NCI-H2081 (cell line): ENCODE results near the gene SMC1A.
"Not testable (repeated sequence)": the region's sequence is repeated elsewhere in the genome, so short reads cannot be mapped to it uniquely, and the experiment has no call there.

Source experiments
- DNase-seq, 2 experiments: peaks; one replicate each; lab custom pipeline; 2025; lab: John Stamatoyannopoulos, UW

Gene SMC1A

GRCh38 chrX:53422086-53422860 lies at the start of gene SMC1A:
Gene SMC1A (minus strand): TSS chrX:53422654. CDS start chrX:53422600, 54 bp downstream.
- peak; percentile 95 to 97 for DNase-seq

DNA sequence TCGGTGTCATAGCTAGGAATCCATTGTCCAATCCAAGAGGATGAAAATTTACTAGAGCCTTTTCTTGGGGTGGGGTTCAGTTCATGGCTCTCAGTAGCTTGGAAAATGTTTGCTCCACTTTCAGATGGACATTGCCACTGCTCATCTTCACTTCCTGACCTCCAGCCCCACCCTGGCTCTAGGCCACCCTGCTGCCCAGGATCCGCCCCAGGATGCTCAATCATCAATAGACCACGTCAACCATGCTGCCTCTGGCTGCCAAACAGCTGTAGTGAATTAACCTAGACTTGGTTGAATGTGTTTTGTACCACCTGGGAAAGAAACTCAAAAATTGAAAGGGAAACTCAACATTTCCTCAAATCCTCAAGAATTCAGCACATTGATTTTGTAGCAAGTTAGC lies 48.9 kb upstream of the SMC1A start:
- no peak for DNase-seq

GRCh38 chrX:53468659-53469058 lies 46.2 kb upstream of the SMC1A start:
- DNase-seq: not testable (repeated sequence)

- no peak for DNase-seq
These were observed 35.6 kb upstream of the SMC1A start for GRCh38 chrX:53458082-53458481.

GRCh38 chrX:53456254-53456653 lies 33.8 kb upstream of the SMC1A start:
- no peak for DNase-seq

- no peak for DNase-seq
These were observed 30.4 kb upstream of the SMC1A start for GRCh38 chrX:53452812-53453211.

- no peak for DNase-seq
These were observed 27.2 kb upstream of the SMC1A start for GRCh38 chrX:53449632-53450031.

DNA sequence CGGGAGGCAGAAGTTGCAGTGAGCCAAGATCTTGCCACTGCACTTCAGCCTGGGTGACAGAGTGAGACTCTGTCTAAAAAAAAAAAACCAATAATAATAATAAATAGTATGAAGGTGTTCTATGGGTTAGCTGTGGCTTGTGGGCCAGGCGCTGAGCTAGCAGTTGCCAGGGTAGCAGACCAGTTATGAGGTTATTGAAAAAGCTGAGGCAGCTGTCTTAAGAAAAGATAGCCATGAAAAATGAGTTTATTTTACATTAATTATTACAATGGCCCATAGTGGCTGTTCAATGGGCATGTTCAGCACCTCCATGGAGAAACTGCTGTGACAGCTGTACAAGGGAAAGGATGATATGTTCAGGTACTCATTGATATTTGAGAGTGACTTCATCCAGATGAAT lies 25.0 kb upstream of the SMC1A start:
- no peak for DNase-seq

DNA sequence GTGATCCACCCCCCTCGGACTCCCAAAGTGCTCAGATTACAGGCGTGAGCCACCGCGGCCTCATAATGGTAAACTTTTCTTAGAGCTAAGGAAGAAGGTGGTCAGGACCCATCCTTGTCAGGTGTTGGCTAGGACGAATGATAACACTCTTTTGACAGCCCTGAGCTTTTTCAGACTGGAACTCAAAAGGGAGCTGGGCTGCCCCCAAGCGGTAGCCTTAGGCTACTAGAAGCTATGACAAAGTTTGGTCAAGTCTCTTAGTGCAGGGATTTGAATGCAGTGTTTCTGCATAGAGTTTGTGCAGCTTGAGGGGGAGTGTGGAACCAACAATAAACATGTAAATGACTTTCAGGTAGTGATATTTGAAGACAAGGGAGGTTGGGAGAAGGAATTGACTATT lies 23.5 kb upstream of the SMC1A start:
- DNase-seq: no peak

- DNase-seq: no peak
These were observed 19.8 kb upstream of the SMC1A start for GRCh38 chrX:53442322-53442631.

DNA sequence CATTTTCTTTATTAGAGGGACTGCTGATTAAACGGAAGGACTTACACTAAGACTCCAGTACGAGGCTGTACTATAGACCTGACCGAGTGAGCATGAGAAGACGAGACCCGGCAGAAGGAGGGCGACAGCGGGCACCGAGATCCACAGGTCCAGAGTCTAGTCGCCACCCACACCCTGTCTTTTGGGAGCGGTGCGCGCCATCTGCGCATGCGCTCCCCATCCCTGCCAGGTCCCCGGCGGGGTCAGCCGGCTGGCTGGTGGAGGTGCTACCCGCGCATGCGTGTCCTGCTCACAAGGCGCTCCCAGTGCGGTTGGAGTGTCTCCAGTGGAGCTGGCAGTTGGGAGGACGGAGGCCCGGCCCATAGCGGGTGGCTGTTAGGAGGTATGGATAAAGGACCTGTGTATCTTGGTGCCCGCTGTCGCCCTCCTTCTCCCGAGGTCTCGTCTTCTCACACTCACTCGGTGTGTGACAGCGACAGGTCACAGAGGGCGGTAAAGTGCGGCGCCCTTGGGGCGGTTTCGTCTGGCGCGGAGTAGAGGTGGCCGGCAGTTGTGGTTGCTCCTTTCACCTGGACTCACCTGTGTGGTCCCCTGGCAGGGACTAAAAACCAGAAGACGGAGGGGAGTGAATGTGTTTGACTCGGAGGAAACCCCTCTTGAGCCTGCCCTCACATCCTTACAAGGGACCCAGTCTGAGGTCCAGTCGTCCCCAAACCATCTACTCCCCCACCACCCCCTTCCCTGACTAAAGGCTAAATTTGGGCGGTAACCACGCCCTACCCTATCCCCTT lies 19.3 kb upstream of the SMC1A start:
- peak; percentile 80 for DNase-seq

GRCh38 chrX:53440621-53441517 lies 18.4 kb upstream of the SMC1A start:
- no peak for DNase-seq

- no peak for DNase-seq
These were observed 17.6 kb upstream of the SMC1A start for GRCh38 chrX:53440101-53440500.

- DNase-seq: no peak
These were observed 16.4 kb upstream of the SMC1A start for GRCh38 chrX:53438832-53439230.

- peak in 1 of 2 experiments; percentile 22 for DNase-seq
These were observed 15.8 kb upstream of the SMC1A start for GRCh38 chrX:53438174-53438831.

DNA sequence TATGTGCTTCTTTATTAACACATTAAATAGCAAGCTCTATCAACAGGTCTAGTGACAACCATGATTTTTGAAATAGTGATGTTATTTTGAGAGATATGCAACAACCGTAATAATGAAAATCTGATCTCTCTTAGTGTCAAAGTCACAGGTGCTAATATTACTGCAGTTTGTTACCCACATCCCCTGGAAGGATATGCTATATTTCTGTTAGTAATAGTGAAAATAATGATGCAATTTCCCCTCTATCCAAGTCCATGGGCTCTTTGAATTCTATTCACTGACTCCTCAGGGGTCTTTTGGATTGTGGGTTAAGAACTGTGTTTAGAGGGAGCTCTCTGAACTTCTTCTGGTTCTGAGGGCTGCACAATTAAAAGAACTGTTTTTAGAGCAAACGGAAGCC lies 14.8 kb upstream of the SMC1A start:
- no peak for DNase-seq

GRCh38 chrX:53435997-53436396 lies 13.5 kb upstream of the SMC1A start:
- peak; percentile 67 to 68 for DNase-seq

DNA sequence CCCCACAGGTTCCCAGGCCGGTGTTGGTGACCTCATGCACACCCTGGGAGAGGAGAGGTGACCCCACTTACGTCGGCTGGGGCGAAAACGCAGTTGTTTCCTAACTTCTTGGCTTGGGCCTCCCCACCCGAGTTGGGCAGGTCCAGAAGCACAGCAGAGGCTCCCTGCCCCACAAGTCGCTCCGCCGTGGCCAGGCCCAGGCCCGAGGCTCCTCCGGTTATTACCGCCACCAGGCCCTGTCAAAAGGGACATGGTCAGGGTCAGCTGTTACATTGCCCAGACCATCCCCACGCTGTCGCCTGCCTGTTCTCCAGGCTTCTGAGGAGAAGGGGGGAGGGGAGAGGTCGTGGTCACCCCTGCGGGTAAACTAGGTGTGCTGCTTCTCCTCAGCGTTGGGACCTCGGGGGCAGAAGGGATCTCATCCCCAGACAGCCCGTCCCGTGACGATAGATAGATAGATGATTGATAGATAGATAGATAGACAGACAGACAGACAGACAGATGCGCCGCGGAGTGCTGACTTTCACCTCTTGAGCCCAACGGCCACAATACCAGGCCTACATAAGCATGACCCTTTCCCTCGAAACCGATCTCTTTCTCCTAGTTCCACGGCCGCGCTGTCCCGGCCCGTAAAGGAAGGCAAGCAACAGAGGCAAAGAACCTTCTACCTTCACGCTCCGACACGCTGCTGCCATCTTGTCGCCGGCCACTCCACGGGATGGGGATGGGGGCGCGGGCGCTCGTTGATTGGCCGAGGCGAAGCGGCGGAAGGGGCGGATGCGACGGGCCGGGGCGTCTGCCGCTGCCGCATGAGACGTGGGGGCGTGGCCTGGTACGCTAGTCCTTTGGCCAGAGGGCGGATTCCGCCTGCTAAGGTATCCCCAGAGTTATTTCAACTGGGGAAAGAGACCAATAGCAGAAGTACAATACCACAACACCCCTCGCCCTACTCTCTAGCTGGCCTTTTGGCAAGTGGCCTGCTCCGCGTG lies 11.5 kb upstream of the SMC1A start, which contains the start of gene HSD17B10:
TSS of gene HSD17B10 (minus strand) at position 720 of the 989 bp plus-strand sequence. CDS start at position 695, 25 bp downstream.
- peak; percentile 90 to 91 for DNase-seq

DNA sequence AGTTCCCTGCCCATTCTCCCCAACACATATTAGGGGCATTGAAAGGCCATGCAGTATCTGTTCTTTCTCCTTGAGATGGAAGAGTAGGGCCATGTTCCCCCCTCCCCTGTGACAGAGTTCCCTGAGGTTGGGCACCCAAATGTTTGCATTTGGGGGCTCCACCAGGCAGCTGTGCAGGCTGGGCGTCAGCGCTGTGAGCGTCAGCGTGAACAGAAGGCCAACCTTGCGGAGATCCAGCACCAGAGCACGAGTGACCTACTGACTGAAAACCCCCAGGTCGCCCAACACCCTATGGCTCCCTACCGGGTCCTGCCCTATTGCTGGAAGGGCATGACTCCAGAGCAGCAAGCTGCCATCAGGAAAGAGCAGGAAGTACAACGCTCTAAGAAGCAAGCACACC lies 7.8 kb upstream of the SMC1A start:
- no peak for DNase-seq

DNA sequence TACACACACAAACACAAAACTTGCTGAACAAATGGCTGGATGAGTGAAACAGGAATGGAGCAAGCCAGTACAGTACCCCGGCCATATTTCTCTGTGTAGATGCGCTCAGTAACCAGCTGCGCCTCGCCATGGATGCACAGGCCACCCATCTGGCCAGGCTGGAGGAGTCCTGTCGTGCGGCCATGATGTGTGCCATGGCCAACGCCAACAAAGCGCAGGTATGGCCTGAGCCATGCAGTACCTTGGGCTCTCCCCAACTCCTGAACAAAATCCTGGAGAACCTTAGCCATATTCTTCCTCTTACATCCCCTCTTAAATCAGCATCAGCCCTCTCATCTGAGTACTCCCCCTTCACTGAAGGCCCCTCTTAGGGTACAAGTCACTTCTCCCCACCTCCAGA lies 7.3 kb upstream of the SMC1A start:
- no peak for DNase-seq
